Nephron progenitor cell (in vitro differentiated cells): ENCODE data around the gene TRIP4.
A peak's percentile ranks its signal among the peaks of the same experiment; 100 is the strongest.

Experiments used
- DNase-seq: peaks from one replicate; pipeline ENCODE4 v3.0.0; 2021
- H3K27ac Mint-ChIP-seq: 2 replicates; pipeline ENCODE4 v1.8.0; 2021; ENCODE audit warnings: mild to moderate bottlenecking, moderate library complexity, mixed read lengths
- H3K27me3 Mint-ChIP-seq: 2 replicates; pipeline ENCODE4 v1.8.0; 2021; ENCODE audit warnings: mild to moderate bottlenecking, low read depth, mixed read lengths; ENCODE audit not compliant: poor library complexity
- H3K36me3 Mint-ChIP-seq: 2 replicates; pipeline ENCODE4 v1.8.0; 2021; ENCODE audit warnings: low read depth, mixed read lengths
- H3K4me1 Mint-ChIP-seq: 2 replicates; pipeline ENCODE4 v1.8.0; 2021; ENCODE audit warnings: mixed read lengths
- H3K4me3 Mint-ChIP-seq: 2 replicates; pipeline ENCODE4 v1.8.0; 2021; ENCODE audit warnings: mild to moderate bottlenecking, moderate library complexity, mixed read lengths
- H3K9me3 Mint-ChIP-seq: 2 replicates; pipeline ENCODE4 v1.8.0; 2021; ENCODE audit warnings: mild to moderate bottlenecking, moderate library complexity, mixed read lengths
- TF ChIP-seq, protein P1 (sequence below): fragments of 200-600 bp; sonication (generic); IDR thresholded peaks from 2 replicates; pipeline ENCODE4 v1.5.0; 2021; ENCODE audit warnings: antibody characterized with exemption

Gene TRIP4

DNA sequence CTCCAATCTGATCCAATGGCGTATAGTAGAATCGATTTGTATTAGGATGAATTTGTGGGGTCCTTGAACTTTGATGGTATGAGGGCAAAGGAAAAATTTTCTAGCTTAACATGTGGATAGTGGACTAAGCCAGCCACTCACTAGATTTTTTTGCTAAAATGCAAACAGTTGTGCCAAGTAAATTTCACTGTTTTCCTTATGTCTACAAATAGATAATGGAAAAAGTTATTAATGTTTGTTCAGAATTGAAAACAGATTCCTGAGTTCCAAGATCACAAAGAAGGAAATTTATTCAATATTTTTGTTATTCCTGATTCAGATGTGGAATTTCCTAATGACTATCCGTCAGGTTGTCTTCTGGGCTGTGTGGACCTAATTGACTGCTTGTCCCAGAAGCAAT lies 37.6 kb downstream of the TRIP4 start:
- H3K36me3 Mint-ChIP-seq: peaks cover 36% of the 10 kb centered on the region
- peak overlapping the region; percentile 68 for H3K27ac Mint-ChIP-seq
- no peaks in the 10 kb centered on the region for H3K27me3 Mint-ChIP-seq
- no peak overlapping the region for H3K4me3 Mint-ChIP-seq
- DNase-seq: no peak
- peaks cover 7% of the 10 kb centered on the region for H3K4me1 Mint-ChIP-seq
- TF ChIP-seq, protein P1, sequence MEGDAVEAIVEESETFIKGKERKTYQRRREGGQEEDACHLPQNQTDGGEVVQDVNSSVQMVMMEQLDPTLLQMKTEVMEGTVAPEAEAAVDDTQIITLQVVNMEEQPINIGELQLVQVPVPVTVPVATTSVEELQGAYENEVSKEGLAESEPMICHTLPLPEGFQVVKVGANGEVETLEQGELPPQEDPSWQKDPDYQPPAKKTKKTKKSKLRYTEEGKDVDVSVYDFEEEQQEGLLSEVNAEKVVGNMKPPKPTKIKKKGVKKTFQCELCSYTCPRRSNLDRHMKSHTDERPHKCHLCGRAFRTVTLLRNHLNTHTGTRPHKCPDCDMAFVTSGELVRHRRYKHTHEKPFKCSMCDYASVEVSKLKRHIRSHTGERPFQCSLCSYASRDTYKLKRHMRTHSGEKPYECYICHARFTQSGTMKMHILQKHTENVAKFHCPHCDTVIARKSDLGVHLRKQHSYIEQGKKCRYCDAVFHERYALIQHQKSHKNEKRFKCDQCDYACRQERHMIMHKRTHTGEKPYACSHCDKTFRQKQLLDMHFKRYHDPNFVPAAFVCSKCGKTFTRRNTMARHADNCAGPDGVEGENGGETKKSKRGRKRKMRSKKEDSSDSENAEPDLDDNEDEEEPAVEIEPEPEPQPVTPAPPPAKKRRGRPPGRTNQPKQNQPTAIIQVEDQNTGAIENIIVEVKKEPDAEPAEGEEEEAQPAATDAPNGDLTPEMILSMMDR: no peak
- no peaks in the 10 kb centered on the region for H3K9me3 Mint-ChIP-seq

GRCh38 chr15:64426845-64427465 lies 39.3 kb downstream of the TRIP4 start:
- Mint-ChIP-seq H3K9me3 (no peaks in the 10 kb centered on the region), H3K27me3 (no peaks in the 10 kb centered on the region), H3K36me3 (peaks cover 29% of the 10 kb centered on the region), H3K27ac (peak overlapping the region; percentile 51), H3K4me1 (peaks cover 7% of the 10 kb centered on the region), H3K4me3 (no peak overlapping the region)
- no peak for DNase-seq
- TF ChIP-seq, protein P1: no peak

DNA sequence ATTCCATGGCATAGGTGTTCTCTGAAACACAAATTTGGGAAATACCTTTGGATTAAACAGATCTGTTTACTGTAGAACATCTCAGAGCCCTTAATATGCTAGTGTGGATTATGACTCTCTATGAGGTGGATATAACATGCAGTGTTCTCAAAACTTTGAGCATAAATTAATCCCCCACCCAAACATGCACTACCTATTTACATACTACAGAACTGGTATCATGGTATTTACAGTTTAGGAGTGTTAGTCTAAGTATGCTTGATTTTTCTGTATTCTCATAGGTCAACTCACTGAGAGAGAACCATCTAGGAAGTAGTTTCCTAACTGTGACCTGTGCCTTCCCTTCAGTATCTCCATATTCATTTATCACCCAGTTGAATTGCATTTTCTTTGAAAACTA lies 41.8 kb downstream of the TRIP4 start:
- Mint-ChIP-seq H3K4me3 (no peak overlapping the region), H3K9me3 (no peaks in the 10 kb centered on the region), H3K4me1 (peaks cover 7% of the 10 kb centered on the region), H3K36me3 (peaks cover 29% of the 10 kb centered on the region), H3K27ac (peak overlapping the region; percentile 58), H3K27me3 (no peaks in the 10 kb centered on the region)
- DNase-seq: no peak
- TF ChIP-seq, protein P1: no peak

DNA sequence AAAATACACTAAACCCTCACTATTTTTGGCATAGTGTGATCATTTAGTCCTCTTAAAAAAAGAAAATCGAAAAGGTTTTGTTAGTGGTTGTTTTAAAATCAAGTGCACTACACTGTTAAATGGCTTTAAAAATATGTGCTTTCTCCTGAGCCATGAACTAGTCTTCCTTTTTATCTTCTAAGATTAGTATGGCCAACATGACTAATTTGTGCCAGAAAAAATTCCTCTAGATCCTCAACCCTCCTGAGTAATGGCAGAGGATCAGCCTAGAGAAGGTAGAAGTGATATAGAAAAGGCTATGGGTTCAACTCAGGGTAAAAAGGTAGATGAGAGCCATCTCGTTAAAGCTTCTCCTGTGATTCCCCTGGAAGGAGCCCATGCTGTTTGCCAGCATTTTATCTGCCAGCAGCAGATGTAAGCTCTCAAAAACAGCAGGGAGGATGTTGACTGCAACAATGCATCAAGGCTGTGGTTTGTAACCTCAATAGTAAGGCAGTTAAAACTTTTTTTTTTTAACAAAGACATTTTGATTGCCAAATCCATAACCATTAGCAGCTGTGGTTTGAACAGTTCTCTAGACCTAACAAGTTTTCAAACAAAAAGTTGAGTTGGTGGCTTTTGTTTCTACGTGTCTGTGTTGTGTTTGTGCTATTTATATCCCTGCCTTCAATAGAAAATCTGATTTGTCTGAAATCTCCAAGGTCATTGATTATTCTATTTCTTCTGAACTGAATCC lies 42.5 kb downstream of the TRIP4 start:
- TF ChIP-seq, protein P1: no peak
- H3K4me1 Mint-ChIP-seq: peaks cover 7% of the 10 kb centered on the region
- no peaks in the 10 kb centered on the region for H3K27me3 Mint-ChIP-seq
- no peak for DNase-seq
- H3K4me3 Mint-ChIP-seq: no peak overlapping the region
- peaks cover 26% of the 10 kb centered on the region for H3K36me3 Mint-ChIP-seq
- H3K9me3 Mint-ChIP-seq: no peaks in the 10 kb centered on the region
- H3K27ac Mint-ChIP-seq: peak overlapping the region; percentile 58

- TF ChIP-seq, protein P1: no peak
Measured at GRCh38 chr15:64437982-64438381, 50.3 kb downstream of the TRIP4 start.

More at GRCh38 chr15:64437982-64438381, 50.3 kb downstream of the TRIP4 start:
- H3K9me3 Mint-ChIP-seq: no peaks in the 10 kb centered on the region
- DNase-seq: no peak
- H3K36me3 Mint-ChIP-seq: peaks cover 23% of the 10 kb centered on the region
- H3K27ac Mint-ChIP-seq: peak overlapping the region; percentile 4
- no peak overlapping the region for H3K4me3 Mint-ChIP-seq
- H3K27me3 Mint-ChIP-seq: peaks cover 4% of the 10 kb centered on the region
- H3K4me1 Mint-ChIP-seq: no peaks in the 10 kb centered on the region
